Measurements from ENCODE around the gene CDRT4. TPM values are rescaled to one million over a fixed set of nuclear protein-coding genes. Genes with fewer than 3 reads are reported as not detected.

CDRT4 gene
- total RNA-seq, 1 donor, result 3.3 TPM

GRCh38 chr17:15432807-15433611 lies 34.4 kb downstream of the CDRT4 start:
- H3K9me3 ChIP-seq (ENCODE audit: low read depth, low read length), result no peaks in the 10 kb centered on the region
- H3K4me2 ChIP-seq (ENCODE audit: insufficient read depth, low read length), result no peak overlapping the region
- H2AFZ ChIP-seq (ENCODE audit: low read length), result no peak overlapping the region
- no peaks in the 10 kb centered on the region for H3K36me3 ChIP-seq (ENCODE audit: insufficient read depth, low read length)
- H3K4me3 ChIP-seq (ENCODE audit: insufficient read depth, low read length), result no peak overlapping the region
- no peak for TF ChIP-seq CTCF (IDR thresholded peaks at IDR 0.05; ENCODE audit: extremely low read depth, low read depth, low read length)
- H3K4me1 ChIP-seq (ENCODE audit: insufficient read depth, low read length), result peaks cover 9% of the 10 kb centered on the region
- no peaks in the 10 kb centered on the region for H3K79me2 ChIP-seq (ENCODE audit: insufficient read depth, low read length)
- peak; percentile 46 for DNase-seq (ENCODE audit: insufficient read length, low spot score, missing footprints)
- H3K27ac ChIP-seq (ENCODE audit: low read depth, low read length), result no peak overlapping the region
- H3K27me3 ChIP-seq (ENCODE audit: insufficient read depth, low read length), result no peaks in the 10 kb centered on the region
- H4K20me1 ChIP-seq (ENCODE audit: insufficient read depth, low read length), result no peaks in the 10 kb centered on the region

- Histone ChIP-seq H2AFZ (ENCODE audit: low read length) (no peak overlapping the region), H3K27ac (ENCODE audit: low read depth, low read length) (no peak overlapping the region), H4K20me1 (ENCODE audit: insufficient read depth, low read length) (no peaks in the 10 kb centered on the region), H3K27me3 (ENCODE audit: insufficient read depth, low read length) (no peaks in the 10 kb centered on the region), H3K4me3 (ENCODE audit: insufficient read depth, low read length) (no peak overlapping the region), H3K4me2 (ENCODE audit: insufficient read depth, low read length) (no peak overlapping the region), H3K36me3 (ENCODE audit: insufficient read depth, low read length) (no peaks in the 10 kb centered on the region), H3K9me3 (ENCODE audit: low read depth, low read length) (no peaks in the 10 kb centered on the region), H3K4me1 (ENCODE audit: insufficient read depth, low read length) (peaks cover 9% of the 10 kb centered on the region), H3K79me2 (ENCODE audit: insufficient read depth, low read length) (no peaks in the 10 kb centered on the region)
- no peak for DNase-seq (ENCODE audit: insufficient read length, low spot score, missing footprints)
- TF ChIP-seq CTCF (IDR thresholded peaks at IDR 0.05; ENCODE audit: extremely low read depth, low read depth, low read length), result no peak
Observed at GRCh38 chr17:15431766-15432165, 35.7 kb downstream of the CDRT4 start.

- no peaks in the 10 kb centered on the region for H4K20me1 ChIP-seq (ENCODE audit: insufficient read depth, low read length)
- no peak for DNase-seq (ENCODE audit: insufficient read length, low spot score, missing footprints)
- H3K4me1 ChIP-seq (ENCODE audit: insufficient read depth, low read length), result peaks cover 3% of the 10 kb centered on the region
- no peaks in the 10 kb centered on the region for H3K79me2 ChIP-seq (ENCODE audit: insufficient read depth, low read length)
- TF ChIP-seq CTCF (IDR thresholded peaks at IDR 0.05; ENCODE audit: extremely low read depth, low read depth, low read length), result no peak
- H3K9me3 ChIP-seq (ENCODE audit: low read depth, low read length), result no peaks in the 10 kb centered on the region
- no peaks in the 10 kb centered on the region for H3K27me3 ChIP-seq (ENCODE audit: insufficient read depth, low read length)
- no peaks in the 10 kb centered on the region for H3K36me3 ChIP-seq (ENCODE audit: insufficient read depth, low read length)
- H3K4me3 ChIP-seq (ENCODE audit: insufficient read depth, low read length), result no peak overlapping the region
- H3K27ac ChIP-seq (ENCODE audit: low read depth, low read length), result no peak overlapping the region
- H2AFZ ChIP-seq (ENCODE audit: low read length), result no peak overlapping the region
- no peak overlapping the region for H3K4me2 ChIP-seq (ENCODE audit: insufficient read depth, low read length)
Observed at GRCh38 chr17:15431196-15431595, 36.2 kb downstream of the CDRT4 start.

- no peak overlapping the region for H2AFZ ChIP-seq (ENCODE audit: low read length)
- DNase-seq (ENCODE audit: insufficient read length, low spot score, missing footprints), result no peak
- H3K27ac ChIP-seq (ENCODE audit: low read depth, low read length), result no peak overlapping the region
- TF ChIP-seq CTCF (IDR thresholded peaks at IDR 0.05; ENCODE audit: extremely low read depth, low read depth, low read length), result no peak
- no peaks in the 10 kb centered on the region for H3K9me3 ChIP-seq (ENCODE audit: low read depth, low read length)
- H3K27me3 ChIP-seq (ENCODE audit: insufficient read depth, low read length), result no peaks in the 10 kb centered on the region
- H4K20me1 ChIP-seq (ENCODE audit: insufficient read depth, low read length), result no peaks in the 10 kb centered on the region
- no peak overlapping the region for H3K4me3 ChIP-seq (ENCODE audit: insufficient read depth, low read length)
- H3K36me3 ChIP-seq (ENCODE audit: insufficient read depth, low read length), result no peaks in the 10 kb centered on the region
- no peaks in the 10 kb centered on the region for H3K79me2 ChIP-seq (ENCODE audit: insufficient read depth, low read length)
- H3K4me2 ChIP-seq (ENCODE audit: insufficient read depth, low read length), result no peak overlapping the region
- no peaks in the 10 kb centered on the region for H3K4me1 ChIP-seq (ENCODE audit: insufficient read depth, low read length)
Observed at GRCh38 chr17:15424521-15424920, 42.9 kb downstream of the CDRT4 start.

Measured in osteoblast (primary cell).